K562 (cell line): Measurements from ENCODE around the gene SLC35A2. TPM values are rescaled to one million over a fixed set of nuclear protein-coding genes. Genes with fewer than 3 reads are reported as not detected.
A peak's percentile ranks its signal among the peaks of the same experiment; 100 is the strongest.

Experiments
- CAMTA2 ChIP-seq: fragments of 250-450 bp; sonication (Bioruptor Pico); conservative IDR thresholded peaks from 2 replicates; pipeline ENCODE4 v1.5.1; 2022
- CBFA2T2 ChIP-seq: fragments of 450-650 bp; conservative IDR thresholded peaks from 2 replicates; pipeline ENCODE4 v1.6.1; 2017; ENCODE audit warnings: mild to moderate bottlenecking
- CCNT2 ChIP-seq: IDR thresholded peaks from 2 replicates; pipeline ENCODE4 v1.6.1; 2011; ENCODE audit warnings: borderline replicate concordance, low read depth, mild to moderate bottlenecking, moderate library complexity, mixed read lengths, low read length; ENCODE audit not compliant: insufficient read length; ENCODE audit errors: extremely low read depth
- CREM ChIP-seq: IDR thresholded peaks from 2 replicates; pipeline ENCODE4 v1.6.1; 2014; ENCODE audit warnings: antibody characterized with exemption, low read depth
- EP400 ChIP-seq: fragments of 450-650 bp; IDR thresholded peaks from 2 replicates; pipeline ENCODE4 v1.6.1; 2017; ENCODE audit warnings: antibody characterized with exemption, mild to moderate bottlenecking, moderate library complexity
- EZH2 ChIP-seq: IDR thresholded peaks from 2 replicates; pipeline ENCODE4 v1.6.1; 2012; ENCODE audit warnings: low read depth, mild to moderate bottlenecking, inconsistent platforms, low read length, borderline replicate concordance
- HMBOX1 ChIP-seq: sonication (generic); IDR thresholded peaks from 2 replicates; pipeline ENCODE4 v1.6.1; 2016
- JUND ChIP-seq, 2 experiments: IDR thresholded peaks; 2 replicates in 1 of 2; 3 replicates in 1 of 2; pipeline ENCODE4 v1.6.1; 2011; ENCODE audit warnings: borderline replicate concordance in 2 of 2, low read depth in 2 of 2, low read length in 2 of 2, improper control_type of control experiment in 1 of 2, missing biosample characterization in 1 of 2, missing genetic modification characterization in 1 of 2, missing genetic modification reagents in 1 of 2
- MAX ChIP-seq: sonication (generic); formaldehyde crosslinking; IDR thresholded peaks from 2 replicates; pipeline ENCODE4 v1.9.0; 2022; ENCODE audit warnings: mild to moderate bottlenecking, missing genetic modification reagents
- MBD2 ChIP-seq: sonication (generic); IDR thresholded peaks from 2 replicates; pipeline ENCODE4 v1.6.1; 2016; ENCODE audit warnings: low read depth, borderline replicate concordance
- NONO ChIP-seq, 2 experiments: fragments of 200-400 bp in 1 of 2; fragments of 450-650 bp in 1 of 2; formaldehyde crosslinking in 1 of 2; IDR thresholded peaks; 2 replicates each; pipeline ENCODE4 v1.6.1; 2017; ENCODE audit warnings: low read depth in 2 of 2, mild to moderate bottlenecking in 2 of 2, moderate library complexity in 2 of 2, low read length in 1 of 2
- NR4A1 ChIP-seq, 2 experiments: fragments of 250-450 bp in 1 of 2; fragments of 450-650 bp in 1 of 2; sonication (Bioruptor Pico) in 1 of 2; IDR thresholded peaks; 2 replicates each; pipeline versions ENCODE4 v1.4.0 to v1.6.1; 2016 to 2020; ENCODE audit warnings: mild to moderate bottlenecking in 2 of 2, missing compliant biosample characterization in 1 of 2, missing genetic modification characterization in 1 of 2, moderate library complexity in 1 of 2
- SRF ChIP-seq, 2 experiments: fragments of 250-450, 450-650 bp in 1 of 2; sonication (Bioruptor Pico) in 1 of 2; sonication (generic) in 1 of 2; formaldehyde crosslinking; IDR thresholded peaks; 2 replicates each; pipeline versions ENCODE4 v1.5.0 to v1.5.1; 2020 to 2022; ENCODE audit warnings: mild to moderate bottlenecking in 1 of 2, missing genetic modification reagents in 1 of 2
- TCF3 ChIP-seq: sonication (generic); formaldehyde crosslinking; IDR thresholded peaks from 2 replicates; pipeline ENCODE4 v1.4.0; 2020; ENCODE audit warnings: mild to moderate bottlenecking, missing genetic modification reagents
- TOE1 ChIP-seq, 2 experiments: fragments of 450-650 bp in 1 of 2; sonication (generic) in 1 of 2; formaldehyde crosslinking in 1 of 2; IDR thresholded peaks; 2 replicates each; pipeline versions ENCODE4 v1.7.1 to v1.8.0; 2016 to 2022; ENCODE audit warnings: borderline replicate concordance in 2 of 2, mild to moderate bottlenecking in 2 of 2, antibody characterized with exemption in 1 of 2, inconsistent platforms in 1 of 2, low read depth in 1 of 2, missing genetic modification reagents in 1 of 2, moderate library complexity in 1 of 2
- ZNF239 ChIP-seq: fragments of 250-450 bp; sonication (Bioruptor Pico); IDR thresholded peaks from 2 replicates; pipeline ENCODE4 v1.4.0; 2020; ENCODE audit warnings: mild to moderate bottlenecking
- polyA plus RNA-seq, 8 experiments: library from polyadenylated mRNA; depleted of rRNA in 4 of 8; stranded (reverse) in 5 of 8; unstranded in 3 of 8; fragments of >200 nt; fragmentation: Nextera tagmentation in 2 of 8; fragmentation: Illumina TruSeq in 1 of 8; extraction: Ambion mirVana in 2 of 8; extraction: Trizol in 1 of 8; gene quantifications; 2 replicates each; pipeline versions ENCODE4 v1.2.1 to v1.2.3, GENCODE V29; 2011 to 2014; ENCODE audit warnings: inconsistent platforms in 1 of 8, missing spikeins in 1 of 8
- total RNA-seq, 7 experiments: library from RNA; depleted of rRNA in 6 of 7; stranded (reverse); fragments of >200 nt in 6 of 7; fragmentation: Illumina TruSeq in 2 of 7; extraction: Trizol in 2 of 7; gene quantifications; 2 replicates each; pipeline versions ENCODE4 v1.2.1 to v1.2.3, GENCODE V29; 2011 to 2021; ENCODE audit warnings: low replicate concordance in 1 of 7
- TF ChIP-seq, protein P1 (sequence below), 2 experiments: fragments of 450-650 bp; conservative IDR thresholded peaks; 2 replicates each; pipeline ENCODE4 v1.6.1; 2017; ENCODE audit warnings: mild to moderate bottlenecking in 2 of 2, moderate library complexity in 2 of 2
- TF ChIP-seq, protein P2 (sequence below): fragments of 200-800 bp; sonication (Bioruptor generic); IDR thresholded peaks from 2 replicates; pipeline ENCODE4 v1.6.1; 2017; ENCODE audit warnings: missing genetic modification characterization, missing compliant biosample characterization
- TF ChIP-seq, protein P3 (sequence below), 2 experiments: fragments of 200-800 bp in 1 of 2; sonication (Bioruptor generic) in 1 of 2; sonication (generic) in 1 of 2; formaldehyde crosslinking in 1 of 2; IDR thresholded peaks in 1 of 2; conservative IDR thresholded peaks in 1 of 2; 2 replicates each; pipeline versions ENCODE4 v1.5.0 to v1.6.1; 2016 to 2020; ENCODE audit warnings: missing compliant biosample characterization in 1 of 2, missing genetic modification characterization in 1 of 2, missing genetic modification reagents in 1 of 2

SLC35A2 gene
- total and polyA plus RNA-seq, 9 of the 15 experiments (the other 6 are each of a cell fraction or from before 2014, with no cell fraction given) = 3.3 to 38.9 (median 20.0) TPM

DNA sequence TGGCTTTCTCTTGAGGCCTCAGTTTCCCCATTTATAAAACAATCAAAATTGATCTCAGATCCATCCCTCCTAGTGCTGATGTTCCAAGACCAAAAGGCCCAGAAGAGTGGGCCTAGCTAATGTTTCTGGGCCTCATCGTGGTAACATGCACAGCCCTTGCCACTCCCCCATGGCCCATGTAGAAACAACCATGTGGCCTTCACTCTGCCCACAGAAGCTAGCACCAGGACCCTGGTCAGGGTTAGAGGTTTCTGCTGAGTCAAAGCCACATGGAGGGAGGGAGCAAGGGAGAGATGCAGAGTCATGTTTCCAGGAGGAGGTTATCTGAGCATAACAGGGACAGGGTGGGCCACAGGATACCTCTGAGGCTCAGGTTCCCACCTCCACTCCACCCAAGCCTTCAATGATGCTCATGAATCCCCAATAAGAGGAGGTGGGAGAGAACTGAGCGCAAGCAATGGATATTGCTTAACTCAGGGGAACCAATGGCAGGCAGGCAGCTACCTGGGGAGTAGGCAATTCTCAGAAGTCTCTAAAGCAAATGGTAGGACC, 29.0 kb upstream of the SLC35A2 start (continued):
- TF ChIP-seq MAX (CRISPR knock-in tag) (peak; percentile 77), SRF (CRISPR knock-in tag; IDR thresholded peaks at IDR 0.05) (no peak), CREM (0 out of 2 replicates have a peak, but pooled peaks have one; percentile 23), HMBOX1 (no peak), EZH2 (no peak), EP400 (peak; percentile 83), MBD2 (peak; percentile 22; the same call in 1 of the 2 replicates), TOE1 (IDR thresholded peaks at IDR 0.05; ENCODE audit: borderline replicate concordance) (0 out of 2 replicates have a peak, but pooled peaks have one; percentile 25), TOE1 (CRISPR knock-in tag; IDR thresholded peaks at IDR 0.05; ENCODE audit: borderline replicate concordance, low read depth) (no peak), CBFA2T2 (peak; percentile 82), JUND (IDR thresholded peaks at IDR 0.05; ENCODE audit: borderline replicate concordance, low read depth, low read length) (peak; percentile 59), JUND (tag; IDR thresholded peaks at IDR 0.05; ENCODE audit: borderline replicate concordance, low read depth, low read length) (peak; percentile 70; the same call in 1 of the 3 replicates), ZNF239 (peak; percentile 35), TCF3 (CRISPR knock-in tag) (peak; percentile 94), CCNT2 (peak; percentile 33), CAMTA2 (CRISPR knock-in tag) (peak; percentile 83; the same call in 1 of the 2 replicates), NR4A1 (CRISPR knock-in tag; IDR thresholded peaks at IDR 0.05) (peak; percentile 60; the same call in 1 of the 2 replicates), NR4A1 (tag; IDR thresholded peaks at IDR 0.05) (peak; percentile 93), NONO (IDR thresholded peaks at IDR 0.05; ENCODE audit: low read depth in 2 of 2, low read length in 1 of 2) (no peak)
- TF ChIP-seq, protein P1, sequence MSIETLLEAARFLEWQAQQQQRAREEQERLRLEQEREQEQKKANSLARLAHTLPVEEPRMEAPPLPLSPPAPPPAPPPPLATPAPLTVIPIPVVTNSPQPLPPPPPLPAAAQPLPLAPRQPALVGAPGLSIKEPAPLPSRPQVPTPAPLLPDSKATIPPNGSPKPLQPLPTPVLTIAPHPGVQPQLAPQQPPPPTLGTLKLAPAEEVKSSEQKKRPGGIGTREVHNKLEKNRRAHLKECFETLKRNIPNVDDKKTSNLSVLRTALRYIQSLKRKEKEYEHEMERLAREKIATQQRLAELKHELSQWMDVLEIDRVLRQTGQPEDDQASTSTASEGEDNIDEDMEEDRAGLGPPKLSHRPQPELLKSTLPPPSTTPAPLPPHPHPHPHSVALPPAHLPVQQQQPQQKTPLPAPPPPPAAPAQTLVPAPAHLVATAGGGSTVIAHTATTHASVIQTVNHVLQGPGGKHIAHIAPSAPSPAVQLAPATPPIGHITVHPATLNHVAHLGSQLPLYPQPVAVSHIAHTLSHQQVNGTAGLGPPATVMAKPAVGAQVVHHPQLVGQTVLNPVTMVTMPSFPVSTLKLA (conservative IDR thresholded peaks at IDR 0.05) = peak; percentile 82 to 92
- TF ChIP-seq, protein P2, sequence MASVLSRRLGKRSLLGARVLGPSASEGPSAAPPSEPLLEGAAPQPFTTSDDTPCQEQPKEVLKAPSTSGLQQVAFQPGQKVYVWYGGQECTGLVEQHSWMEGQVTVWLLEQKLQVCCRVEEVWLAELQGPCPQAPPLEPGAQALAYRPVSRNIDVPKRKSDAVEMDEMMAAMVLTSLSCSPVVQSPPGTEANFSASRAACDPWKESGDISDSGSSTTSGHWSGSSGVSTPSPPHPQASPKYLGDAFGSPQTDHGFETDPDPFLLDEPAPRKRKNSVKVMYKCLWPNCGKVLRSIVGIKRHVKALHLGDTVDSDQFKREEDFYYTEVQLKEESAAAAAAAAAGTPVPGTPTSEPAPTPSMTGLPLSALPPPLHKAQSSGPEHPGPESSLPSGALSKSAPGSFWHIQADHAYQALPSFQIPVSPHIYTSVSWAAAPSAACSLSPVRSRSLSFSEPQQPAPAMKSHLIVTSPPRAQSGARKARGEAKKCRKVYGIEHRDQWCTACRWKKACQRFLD (CRISPR knock-in tag) = 0 out of 2 replicates have a peak, but pooled peaks have one; percentile 7
- TF ChIP-seq, protein P3, sequence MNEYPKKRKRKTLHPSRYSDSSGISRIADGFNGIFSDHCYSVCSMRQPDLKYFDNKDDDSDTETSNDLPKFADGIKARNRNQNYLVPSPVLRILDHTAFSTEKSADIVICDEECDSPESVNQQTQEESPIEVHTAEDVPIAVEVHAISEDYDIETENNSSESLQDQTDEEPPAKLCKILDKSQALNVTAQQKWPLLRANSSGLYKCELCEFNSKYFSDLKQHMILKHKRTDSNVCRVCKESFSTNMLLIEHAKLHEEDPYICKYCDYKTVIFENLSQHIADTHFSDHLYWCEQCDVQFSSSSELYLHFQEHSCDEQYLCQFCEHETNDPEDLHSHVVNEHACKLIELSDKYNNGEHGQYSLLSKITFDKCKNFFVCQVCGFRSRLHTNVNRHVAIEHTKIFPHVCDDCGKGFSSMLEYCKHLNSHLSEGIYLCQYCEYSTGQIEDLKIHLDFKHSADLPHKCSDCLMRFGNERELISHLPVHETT (CRISPR knock-in tag; conservative IDR thresholded peaks at IDR 0.05 in 1 of 2, IDR thresholded peaks at IDR 0.05 in 1 of 2) = peak in 1 of 2 experiments; percentile 85; a peak in 2 of 4 replicates
